Dermis blood vessel endothelial cell (primary cell): ENCODE data around the gene CDKN2D. TPM values are rescaled to one million over a fixed set of nuclear protein-coding genes. Genes with fewer than 3 reads are reported as not detected.
"Not testable (repeated sequence)": the region's sequence is repeated elsewhere in the genome, so short reads cannot be mapped to it uniquely, and the experiment has no call there.

ENCODE experiments used
- DNase-seq: peaks from one replicate; pipeline ENCODE4 v3.0.0; 2010
- total RNA-seq: library from RNA; depleted of rRNA; stranded (reverse); fragments of >200 nt; gene quantifications from 2 replicates; pipeline ENCODE4 v1.2.3, GENCODE V29; 2014

Gene CDKN2D
- total RNA-seq, 1 donor from 2014 or later: 4.6 TPM

GRCh38 chr19:10551698-10552301 lies 17.0 kb downstream of the CDKN2D start:
- peak; percentile 41 for DNase-seq

GRCh38 chr19:10551006-10551405 lies 17.8 kb downstream of the CDKN2D start:
- DNase-seq: not testable (repeated sequence)

- no peak for DNase-seq
These were observed 18.4 kb downstream of the CDKN2D start for GRCh38 chr19:10550336-10550735.

GRCh38 chr19:10549733-10550132 lies 19.0 kb downstream of the CDKN2D start:
- DNase-seq: no peak

GRCh38 chr19:10548746-10549276 lies 20.0 kb downstream of the CDKN2D start:
- DNase-seq: no peak

- no peak for DNase-seq
These were observed 22.0 kb downstream of the CDKN2D start for GRCh38 chr19:10546817-10547216.

- DNase-seq: no peak
These were observed 24.0 kb downstream of the CDKN2D start for GRCh38 chr19:10544753-10545251.

- no peak for DNase-seq
These were observed 24.5 kb downstream of the CDKN2D start for GRCh38 chr19:10544242-10544752.

- peak; percentile 62 for DNase-seq
These were observed 25.1 kb downstream of the CDKN2D start, which contains the start of gene ATG4D for GRCh38 chr19:10543420-10544241. ATG4D (plus strand) TSS chr19:10543904; CDS start chr19:10544091, 187 bp downstream.

- DNase-seq: no peak
These were observed 25.7 kb downstream of the CDKN2D start for GRCh38 chr19:10543059-10543419.

- DNase-seq: not testable (repeated sequence)
These were observed 29.8 kb downstream of the CDKN2D start for GRCh38 chr19:10539016-10539415.

GRCh38 chr19:10538204-10538983 lies 30.4 kb downstream of the CDKN2D start:
- no peak for DNase-seq

- DNase-seq: no peak
These were observed 31.1 kb downstream of the CDKN2D start for GRCh38 chr19:10537668-10538067.

GRCh38 chr19:10535613-10536012 lies 33.2 kb downstream of the CDKN2D start:
- no peak for DNase-seq

GRCh38 chr19:10533646-10534386 lies 35.0 kb downstream of the CDKN2D start:
- no peak for DNase-seq

GRCh38 chr19:10532457-10532856 lies 36.3 kb downstream of the CDKN2D start:
- no peak for DNase-seq

GRCh38 chr19:10526887-10527286 lies 41.9 kb downstream of the CDKN2D start:
- not testable (repeated sequence) for DNase-seq

- DNase-seq: no peak
These were observed 43.1 kb downstream of the CDKN2D start for GRCh38 chr19:10525636-10526035.

- no peak for DNase-seq
These were observed 45.6 kb downstream of the CDKN2D start for GRCh38 chr19:10523135-10523636.

GRCh38 chr19:10521461-10522171 lies 47.2 kb downstream of the CDKN2D start:
- DNase-seq: no peak
